Stimulated activated CD8-positive, alpha-beta memory T cell treated with anti-CD3 and anti-CD28 coated beads, Interleukin-15, amount 100 ng/mL, for 4 hours (primary cell): Measurements from ENCODE around the gene USP11.
"Not testable (repeated sequence)": the region's sequence is repeated elsewhere in the genome, so short reads cannot be mapped to it uniquely, and the experiment has no call there.

Experiments
- DNase-seq, 2 donors: peaks; one replicate each; pipeline ENCODE4 v3.0.0-alpha.2; 2020; ENCODE audit warnings: low read depth in 2 of 2

The USP11 gene

GRCh38 chrX:47245156-47245555, 12.3 kb downstream of the USP11 start:
- DNase-seq, result no peak

DNA sequence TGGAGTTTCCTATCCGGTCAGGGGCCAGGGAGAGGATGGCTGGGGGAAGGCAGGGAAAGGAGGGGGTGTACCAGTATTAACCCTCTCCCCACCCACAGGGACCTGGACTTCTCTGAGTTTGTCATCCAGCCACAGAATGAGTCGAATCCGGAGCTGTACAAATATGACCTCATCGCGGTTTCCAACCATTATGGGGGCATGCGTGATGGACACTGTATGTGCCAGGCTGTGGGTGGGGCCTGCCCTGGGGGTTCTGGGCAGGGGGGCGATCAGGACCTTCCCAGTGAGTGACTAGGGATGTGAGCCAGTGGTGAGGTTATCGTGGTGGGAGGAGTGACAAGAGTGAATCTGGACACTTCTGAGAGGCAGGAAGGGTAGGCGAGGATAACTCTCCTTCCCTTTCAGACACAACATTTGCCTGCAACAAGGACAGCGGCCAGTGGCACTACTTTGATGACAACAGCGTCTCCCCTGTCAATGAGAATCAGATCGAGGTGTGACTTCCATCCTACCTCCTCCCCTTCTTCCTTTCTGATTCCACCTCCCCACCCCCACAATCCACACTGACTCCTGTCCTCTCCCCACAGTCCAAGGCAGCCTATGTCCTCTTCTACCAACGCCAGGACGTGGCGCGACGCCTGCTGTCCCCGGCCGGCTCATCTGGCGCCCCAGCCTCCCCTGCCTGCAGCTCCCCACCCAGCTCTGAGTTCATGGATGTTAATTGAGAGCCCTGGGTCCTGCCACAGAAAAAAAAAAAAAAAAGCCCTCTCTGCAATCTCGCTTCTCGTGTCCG, 14.6 kb downstream of the USP11 start:
- no peak for DNase-seq

DNA sequence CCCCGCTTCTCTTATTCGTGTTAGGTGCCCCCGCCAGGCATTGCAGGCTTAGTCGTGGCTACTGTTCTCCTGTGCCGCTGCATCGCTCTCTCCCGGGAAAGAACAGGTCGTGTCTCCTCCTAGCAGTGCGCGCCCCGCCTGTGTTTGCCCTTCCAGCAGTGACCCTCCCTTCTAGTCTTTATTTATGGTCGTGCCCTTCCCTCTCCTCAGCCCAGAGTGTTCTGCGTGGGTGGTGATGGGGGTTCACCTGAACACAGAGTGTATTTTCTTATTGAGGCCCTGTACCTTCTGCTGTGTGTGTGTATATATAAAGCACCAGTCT, 15.2 kb downstream of the USP11 start:
- DNase-seq, result no peak

DNA sequence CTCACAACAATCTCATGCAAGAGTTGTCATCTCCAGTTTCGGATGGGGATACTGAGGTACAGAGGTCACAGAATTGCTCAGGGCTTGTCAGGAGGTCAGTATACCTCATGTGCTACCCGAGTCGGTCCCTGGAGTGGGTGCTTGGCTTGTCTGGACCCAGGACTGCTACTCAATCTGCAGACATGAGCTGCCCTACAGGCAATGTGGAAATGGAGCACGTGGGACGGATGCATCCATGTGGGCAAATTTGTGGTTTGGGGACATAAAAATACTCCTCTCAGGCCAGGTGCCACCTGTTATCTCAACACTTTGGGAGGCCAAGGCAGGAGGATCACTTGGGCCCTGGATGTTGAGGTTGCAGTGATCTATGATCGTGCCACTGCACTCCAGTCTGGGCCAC, 15.8 kb downstream of the USP11 start:
- DNase-seq, result no peak

DNA sequence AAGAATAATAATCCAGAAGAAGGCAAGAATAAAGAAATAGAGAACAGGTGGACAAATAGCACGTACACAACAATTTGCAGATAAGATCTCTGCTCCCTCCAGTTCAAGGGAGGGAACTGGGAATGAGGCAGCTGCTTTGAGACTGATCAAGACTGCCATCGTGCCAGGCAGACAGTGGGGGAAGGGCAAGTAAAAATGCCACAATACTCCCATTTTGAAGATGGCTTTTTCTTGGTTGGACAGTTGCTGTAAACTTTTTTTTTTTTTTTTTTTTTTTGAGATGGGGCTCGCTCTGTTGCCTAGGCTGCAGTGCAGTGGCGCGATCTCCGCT, 17.2 kb downstream of the USP11 start:
- no peak for DNase-seq

GRCh38 chrX:47257620-47258019, 24.8 kb downstream of the USP11 start:
- not testable (repeated sequence) for DNase-seq

DNA sequence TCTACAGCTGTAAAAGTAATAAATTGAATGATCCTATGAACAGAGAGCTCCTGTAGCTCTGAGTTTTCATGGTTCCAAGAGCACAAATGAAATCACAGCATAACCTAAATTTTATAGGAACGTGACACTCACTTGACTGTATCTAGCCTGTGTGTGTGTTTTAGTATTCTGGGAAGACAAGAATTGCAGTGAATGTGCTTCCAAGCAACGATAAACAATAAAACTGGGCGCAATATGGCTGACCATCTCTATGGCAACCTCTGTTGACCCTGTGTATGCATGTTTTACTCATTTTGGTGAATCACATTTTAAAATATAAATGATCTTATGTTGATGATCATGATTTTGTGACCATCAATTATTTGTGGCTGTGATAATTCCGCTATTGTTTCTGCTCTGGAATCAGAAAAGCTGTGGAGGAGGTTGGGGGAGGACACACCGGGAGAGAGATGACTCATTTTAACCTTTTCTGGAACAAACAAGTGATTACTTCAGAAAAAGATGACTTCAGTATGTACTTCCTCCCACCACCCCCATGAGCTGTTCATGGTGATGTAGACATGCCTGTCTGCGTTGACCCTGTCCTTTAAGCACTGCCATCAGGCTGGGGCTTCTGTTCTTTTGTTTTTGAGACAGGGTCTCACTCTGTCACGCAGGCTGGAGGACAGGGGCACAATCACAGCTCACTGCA, 31.8 kb downstream of the USP11 start:
- no peak for DNase-seq

DNA sequence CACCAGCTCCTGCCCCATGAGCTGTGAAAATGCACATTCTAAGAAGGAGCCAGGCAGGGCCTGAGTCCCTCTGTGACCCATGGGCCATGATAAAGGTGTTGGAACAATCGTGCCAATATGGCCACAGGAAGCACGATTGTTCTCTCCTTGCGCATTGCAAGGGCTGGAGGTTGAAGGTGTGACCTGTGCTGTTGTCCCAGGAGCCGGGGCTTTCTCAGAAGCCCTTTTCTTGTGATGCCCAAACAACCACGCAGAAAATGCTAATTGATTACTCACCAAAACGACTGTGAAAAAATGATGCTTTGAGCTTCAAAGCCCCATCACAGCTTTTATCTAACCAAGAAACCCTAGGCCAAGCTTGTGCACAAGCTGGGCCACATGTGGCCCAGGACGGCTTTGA, 33.8 kb downstream of the USP11 start:
- no peak for DNase-seq

DNA sequence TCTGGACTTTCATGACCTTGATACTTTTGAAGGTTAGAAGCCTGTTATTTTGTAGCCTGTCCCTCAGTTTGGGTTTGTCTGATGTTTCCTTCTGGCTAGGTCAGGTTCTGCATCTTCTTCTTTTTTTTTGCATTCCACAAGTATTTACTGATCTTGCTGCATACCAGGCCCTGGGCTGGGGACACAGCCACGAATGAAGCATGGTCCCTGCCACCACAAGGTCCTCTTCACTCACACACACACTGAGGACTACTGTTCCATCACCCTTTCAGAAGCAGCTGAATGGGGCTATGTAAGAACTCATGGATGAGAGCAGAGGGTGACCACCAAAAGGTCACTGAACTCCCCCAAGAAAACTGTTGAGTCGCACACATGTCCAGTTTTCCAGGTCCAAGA, 39.2 kb downstream of the USP11 start:
- no peak for DNase-seq

DNA sequence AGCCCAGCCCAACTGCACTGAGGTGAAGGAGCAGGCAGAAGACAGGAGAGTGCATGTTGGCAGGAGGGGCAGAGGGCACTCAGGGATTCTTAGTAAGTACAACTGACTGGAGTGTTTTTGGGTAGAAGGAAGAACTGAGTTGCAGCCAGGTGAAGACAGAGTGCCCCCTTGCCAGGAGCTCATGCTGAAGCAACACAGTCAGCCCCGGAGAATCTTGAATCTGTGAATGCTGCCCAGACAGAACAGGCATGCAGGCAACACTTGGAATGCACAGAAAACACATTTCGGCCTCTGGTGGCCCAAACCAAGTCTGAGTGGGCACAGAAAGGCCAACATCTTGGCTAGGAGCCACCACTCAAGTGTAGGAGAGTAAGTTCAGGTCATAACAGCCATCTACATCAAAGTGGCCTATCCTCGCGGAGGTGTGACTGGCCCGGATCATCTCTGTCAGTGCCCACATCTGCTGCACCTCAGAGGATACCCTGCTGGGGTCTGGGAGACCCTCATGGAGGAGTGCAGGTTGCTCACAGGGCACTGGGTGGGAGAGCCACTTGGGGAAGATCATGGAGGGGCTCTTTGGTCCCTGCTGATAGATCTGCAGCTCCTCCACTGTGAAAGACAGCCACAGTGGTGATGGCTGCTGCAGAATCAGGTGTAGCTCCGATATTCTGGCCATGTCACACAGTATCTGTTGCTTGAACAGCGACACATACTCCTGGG, 40.4 kb downstream of the USP11 start:
- DNase-seq, result no peak

DNA sequence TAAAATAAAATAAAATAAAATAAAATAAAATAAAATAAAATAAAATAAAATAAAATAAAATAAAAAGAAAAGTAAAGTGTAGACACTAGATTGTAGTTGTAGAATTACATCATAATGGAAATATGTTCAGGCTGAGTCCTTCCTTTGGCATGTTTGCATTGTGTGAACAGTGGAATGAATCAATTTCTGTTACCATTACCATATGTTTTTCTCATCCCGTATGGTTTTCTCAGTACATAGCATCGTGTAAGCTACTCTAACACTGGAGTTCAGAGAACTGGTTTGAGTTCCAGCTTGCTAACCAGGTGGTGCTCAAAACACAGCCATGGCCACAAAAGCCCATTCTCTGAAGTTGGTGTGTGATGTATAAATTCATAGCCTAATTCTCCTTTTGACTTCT, 45.9 kb downstream of the USP11 start:
- DNase-seq, result no peak

- DNase-seq, result no peak
Observed at GRCh38 chrX:47283015-47283771, 50.4 kb downstream of the USP11 start.

- DNase-seq, result not testable (repeated sequence)
Observed at GRCh38 chrX:47284616-47285015, 51.8 kb downstream of the USP11 start.

DNA sequence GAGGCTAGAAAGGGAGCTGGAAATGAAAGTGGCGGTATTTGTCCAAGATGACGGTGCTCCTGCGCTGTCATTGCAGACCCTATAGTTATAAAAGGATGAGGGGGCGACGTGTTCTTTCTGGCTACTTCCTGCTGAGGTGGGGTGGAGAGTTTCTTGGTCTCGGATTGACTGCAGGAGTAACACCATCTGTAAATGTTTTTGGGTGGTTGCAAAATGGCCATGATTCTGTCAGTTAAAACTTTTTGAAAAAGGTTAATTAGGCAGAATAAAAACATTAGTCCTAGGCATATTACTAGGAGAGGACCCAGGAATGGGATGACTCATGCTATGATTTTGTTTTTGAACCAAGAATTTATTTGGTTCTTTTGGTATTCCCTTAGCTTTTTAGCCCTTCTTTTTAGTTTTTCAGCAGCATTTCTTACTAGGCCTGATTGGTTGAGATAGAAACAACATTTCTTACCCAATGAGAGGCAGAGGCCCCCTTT, 53.1 kb downstream of the USP11 start:
- DNase-seq, result no peak

- no peak for DNase-seq
Observed at GRCh38 chrX:47293106-47293505, 60.3 kb downstream of the USP11 start.

GRCh38 chrX:47296766-47297365, 64.1 kb downstream of the USP11 start:
- DNase-seq, result no peak

- no peak for DNase-seq
Observed at GRCh38 chrX:47297874-47298273, 65.1 kb downstream of the USP11 start.
